Gastrocnemius medialis (tissue), 4 donors: Measurements from ENCODE around the gene PDS5A.

Experiments
- CTCF ChIP-seq, 5 experiments: fragments of 450-650 bp in 3 of 5; fragments of 200-600 bp in 2 of 5; sonication (generic) in 2 of 5; IDR thresholded peaks in 4 of 5; conservative IDR thresholded peaks in 1 of 5; 1 replicate in 4 of 5; 2 replicates in 1 of 5; pipeline ENCODE4 v1.5.1; 2016 to 2019; ENCODE audit warnings: antibody characterized with exemption in 5 of 5, mild to moderate bottlenecking in 3 of 5, moderate library complexity in 3 of 5
- POLR2A ChIP-seq, 2 donors: fragments of 450-650 bp; IDR thresholded peaks; one replicate each; pipeline ENCODE4 v1.6.1; 2017; ENCODE audit warnings: antibody characterized with exemption in 2 of 2, mild to moderate bottlenecking in 2 of 2, moderate library complexity in 2 of 2

DNA sequence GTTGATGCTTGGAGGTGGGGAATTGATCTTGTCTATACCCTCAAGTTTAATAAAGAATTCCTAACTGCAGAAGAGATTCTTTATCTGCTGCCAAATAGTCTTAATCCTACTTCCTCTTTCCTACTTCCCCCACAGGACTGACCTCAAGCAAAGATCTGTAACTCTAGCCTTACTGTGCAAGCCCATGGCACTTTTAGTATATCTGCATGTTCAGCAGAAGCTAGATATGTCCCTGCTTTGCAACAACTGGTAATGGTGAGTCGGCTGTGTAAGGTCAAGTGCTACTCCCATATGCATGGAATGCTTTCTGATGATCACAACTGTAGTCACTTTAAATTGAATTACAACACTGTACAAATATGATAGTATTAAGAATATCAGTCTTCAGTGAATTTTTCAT is 26.3 kb upstream of the PDS5A start:
- TF ChIP-seq CTCF (IDR thresholded peaks at IDR 0.05 in 4 of 5, conservative IDR thresholded peaks at IDR 0.05 in 1 of 5) (no peak), POLR2A (IDR thresholded peaks at IDR 0.05) (no peak)
